K562 (cell line): ENCODE results near the gene SULT6B1. TPM values are rescaled to one million over a fixed set of nuclear protein-coding genes. Genes with fewer than 3 reads are reported as not detected.

ENCODE experiments used
- ERF ChIP-seq: fragments of 450-650 bp; formaldehyde crosslinking; IDR thresholded peaks from 2 replicates; pipeline ENCODE4 v1.4.0; 2020; ENCODE audit warnings: mild to moderate bottlenecking, mixed read lengths
- HDAC6 ChIP-seq: IDR thresholded peaks from 2 replicates; pipeline ENCODE4 v1.6.1; 2012; ENCODE audit warnings: low read depth, mild to moderate bottlenecking, control low read depth, inconsistent platforms, low read length, moderate library complexity
- IFI16 ChIP-seq: fragments of 250-450 bp; sonication (Bioruptor Pico); IDR thresholded peaks from 2 replicates; pipeline ENCODE4 v2.1.2; 2022; ENCODE audit warnings: mild to moderate bottlenecking, inconsistent platforms
- IRF2 ChIP-seq: sonication (generic); formaldehyde crosslinking; IDR thresholded peaks from 2 replicates; pipeline ENCODE4 v1.8.1; 2022; ENCODE audit warnings: mild to moderate bottlenecking, missing genetic modification reagents
- MCM2 ChIP-seq: fragments of 450-650 bp; IDR thresholded peaks from 2 replicates; pipeline ENCODE4 v1.6.1; 2017; ENCODE audit warnings: low read depth, mild to moderate bottlenecking
- RBM15 ChIP-seq: fragments of 200-400 bp; formaldehyde crosslinking; IDR thresholded peaks from 2 replicates; pipeline ENCODE4 v1.6.1; 2018; ENCODE audit warnings: mild to moderate bottlenecking, low read length, moderate library complexity; ENCODE audit not compliant: insufficient read depth
- RUNX1 ChIP-seq: sonication (generic); IDR thresholded peaks from 2 replicates; pipeline ENCODE4 v1.6.1; 2016; ENCODE audit warnings: antibody characterized with exemption, low read depth
- SRSF9 ChIP-seq: fragments of 200-400 bp; formaldehyde crosslinking; IDR thresholded peaks from 2 replicates; pipeline ENCODE4 v1.6.1; 2017; ENCODE audit warnings: low read depth, low read length, borderline replicate concordance
- TAF1 ChIP-seq: IDR thresholded peaks from 2 replicates; pipeline ENCODE4 v1.6.1; 2011; ENCODE audit warnings: mild to moderate bottlenecking, low read length, moderate library complexity; ENCODE audit not compliant: insufficient read depth, control insufficient read depth, severe bottlenecking; ENCODE audit errors: extremely low read depth
- TEAD2 ChIP-seq: fragments of 450-650 bp; IDR thresholded peaks from 2 replicates; pipeline ENCODE4 v1.6.1; 2016; ENCODE audit warnings: missing genetic modification characterization, control low read depth, missing compliant biosample characterization
- ZFP91 ChIP-seq: sonication (generic); formaldehyde crosslinking; IDR thresholded peaks from 2 replicates; pipeline ENCODE4 v1.8.0; 2022; ENCODE audit warnings: mild to moderate bottlenecking, missing genetic modification reagents
- ZNF584 ChIP-seq: fragments of 200-800 bp; sonication (Bioruptor generic); IDR thresholded peaks from 2 replicates; pipeline ENCODE4 v1.6.1; 2016; ENCODE audit warnings: low read depth, mild to moderate bottlenecking, missing genetic modification characterization, missing compliant biosample characterization
- polyA plus RNA-seq, 8 experiments: library from polyadenylated mRNA; depleted of rRNA in 4 of 8; stranded (reverse) in 5 of 8; unstranded in 3 of 8; fragments of >200 nt; fragmentation: Nextera tagmentation in 2 of 8; fragmentation: Illumina TruSeq in 1 of 8; extraction: Ambion mirVana in 2 of 8; extraction: Trizol in 1 of 8; gene quantifications; 2 replicates each; pipeline versions ENCODE4 v1.2.1 to v1.2.3, GENCODE V29; 2011 to 2014; ENCODE audit warnings: inconsistent platforms in 1 of 8, missing spikeins in 1 of 8
- total RNA-seq, 7 experiments: library from RNA; depleted of rRNA in 6 of 7; stranded (reverse); fragments of >200 nt in 6 of 7; fragmentation: Illumina TruSeq in 2 of 7; extraction: Trizol in 2 of 7; gene quantifications; 2 replicates each; pipeline versions ENCODE4 v1.2.1 to v1.2.3, GENCODE V29; 2011 to 2021; ENCODE audit warnings: low replicate concordance in 1 of 7
- TF ChIP-seq, protein P1 (sequence below): fragments of 200-800 bp; sonication (Bioruptor generic); IDR thresholded peaks from 2 replicates; pipeline ENCODE4 v1.6.1; 2016; ENCODE audit warnings: missing genetic modification characterization, missing compliant biosample characterization
- TF ChIP-seq, protein P2 (sequence below): sonication (generic); formaldehyde crosslinking; IDR thresholded peaks from 2 replicates; pipeline ENCODE4 v1.8.1; 2022; ENCODE audit warnings: missing genetic modification reagents
- TF ChIP-seq, protein P3 (sequence below): fragments of 450-650 bp; formaldehyde crosslinking; IDR thresholded peaks from 2 replicates; pipeline ENCODE4 v1.4.0; 2020; ENCODE audit warnings: mild to moderate bottlenecking, moderate library complexity

SULT6B1 gene
- total and polyA plus RNA-seq, 9 of the 15 experiments (the other 6 are each of a cell fraction or from before 2014, with no cell fraction given) = not detected

DNA sequence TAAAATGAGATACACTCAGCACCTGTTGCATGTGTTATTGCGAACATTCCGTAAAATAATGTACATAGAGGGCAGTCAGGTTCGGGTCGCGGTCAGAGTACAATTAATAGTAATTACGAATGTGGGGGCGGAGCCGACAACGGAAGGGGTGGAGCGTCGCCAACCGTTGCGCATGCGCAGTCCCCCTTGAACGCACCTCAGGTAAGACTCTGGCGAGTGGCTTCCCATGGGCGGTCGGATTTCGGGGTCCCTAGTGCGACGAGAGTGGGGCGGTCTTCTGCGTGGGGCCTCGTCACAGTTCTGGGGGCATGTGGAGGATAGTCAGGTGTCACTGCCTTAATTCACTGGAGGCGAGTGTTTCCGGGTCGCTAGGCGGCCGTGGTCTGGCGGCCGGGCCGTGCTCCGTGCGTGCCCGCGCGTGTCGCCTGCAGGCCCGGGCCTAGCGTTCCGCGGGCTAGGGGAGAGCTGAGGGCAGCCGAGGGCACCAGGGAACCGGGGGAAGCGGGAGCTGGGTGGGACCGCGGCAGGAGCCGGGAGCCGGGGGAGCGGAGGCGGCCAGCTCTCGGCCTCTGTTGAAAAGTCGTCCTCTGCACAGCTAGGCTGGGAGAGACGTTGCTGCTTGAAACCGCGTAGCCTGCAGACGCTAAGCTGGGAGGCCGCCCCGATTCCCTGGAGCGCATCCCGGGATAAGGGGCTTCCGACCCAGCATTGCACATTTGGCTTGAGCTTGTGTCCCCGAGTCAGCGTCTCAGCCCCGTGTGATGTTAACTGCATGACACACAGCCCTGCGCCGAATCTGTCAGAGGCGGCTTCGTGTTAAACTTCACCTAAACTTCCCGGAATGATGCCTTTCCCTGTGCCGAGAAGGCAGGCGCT is 8.1 kb upstream of the SULT6B1 start, which contains the start of gene CEBPZOS (continued):
- TF ChIP-seq ZFP91 (CRISPR knock-in tag) (0 out of 2 replicates have a peak, but pooled peaks have one; percentile 34), RUNX1 (no peak), ZNF584 (CRISPR knock-in tag) (no peak), MCM2 (no peak), TEAD2 (tag) (no peak), TAF1 (peak; percentile 75), IRF2 (no peak), RBM15 (no peak), IFI16 (CRISPR knock-in tag) (no peak), HDAC6 (no peak), ERF (CRISPR knock-in tag) (peak; percentile 72; the same call in 1 of the 2 replicates), SRSF9 (no peak)
- TF ChIP-seq, protein P1, sequence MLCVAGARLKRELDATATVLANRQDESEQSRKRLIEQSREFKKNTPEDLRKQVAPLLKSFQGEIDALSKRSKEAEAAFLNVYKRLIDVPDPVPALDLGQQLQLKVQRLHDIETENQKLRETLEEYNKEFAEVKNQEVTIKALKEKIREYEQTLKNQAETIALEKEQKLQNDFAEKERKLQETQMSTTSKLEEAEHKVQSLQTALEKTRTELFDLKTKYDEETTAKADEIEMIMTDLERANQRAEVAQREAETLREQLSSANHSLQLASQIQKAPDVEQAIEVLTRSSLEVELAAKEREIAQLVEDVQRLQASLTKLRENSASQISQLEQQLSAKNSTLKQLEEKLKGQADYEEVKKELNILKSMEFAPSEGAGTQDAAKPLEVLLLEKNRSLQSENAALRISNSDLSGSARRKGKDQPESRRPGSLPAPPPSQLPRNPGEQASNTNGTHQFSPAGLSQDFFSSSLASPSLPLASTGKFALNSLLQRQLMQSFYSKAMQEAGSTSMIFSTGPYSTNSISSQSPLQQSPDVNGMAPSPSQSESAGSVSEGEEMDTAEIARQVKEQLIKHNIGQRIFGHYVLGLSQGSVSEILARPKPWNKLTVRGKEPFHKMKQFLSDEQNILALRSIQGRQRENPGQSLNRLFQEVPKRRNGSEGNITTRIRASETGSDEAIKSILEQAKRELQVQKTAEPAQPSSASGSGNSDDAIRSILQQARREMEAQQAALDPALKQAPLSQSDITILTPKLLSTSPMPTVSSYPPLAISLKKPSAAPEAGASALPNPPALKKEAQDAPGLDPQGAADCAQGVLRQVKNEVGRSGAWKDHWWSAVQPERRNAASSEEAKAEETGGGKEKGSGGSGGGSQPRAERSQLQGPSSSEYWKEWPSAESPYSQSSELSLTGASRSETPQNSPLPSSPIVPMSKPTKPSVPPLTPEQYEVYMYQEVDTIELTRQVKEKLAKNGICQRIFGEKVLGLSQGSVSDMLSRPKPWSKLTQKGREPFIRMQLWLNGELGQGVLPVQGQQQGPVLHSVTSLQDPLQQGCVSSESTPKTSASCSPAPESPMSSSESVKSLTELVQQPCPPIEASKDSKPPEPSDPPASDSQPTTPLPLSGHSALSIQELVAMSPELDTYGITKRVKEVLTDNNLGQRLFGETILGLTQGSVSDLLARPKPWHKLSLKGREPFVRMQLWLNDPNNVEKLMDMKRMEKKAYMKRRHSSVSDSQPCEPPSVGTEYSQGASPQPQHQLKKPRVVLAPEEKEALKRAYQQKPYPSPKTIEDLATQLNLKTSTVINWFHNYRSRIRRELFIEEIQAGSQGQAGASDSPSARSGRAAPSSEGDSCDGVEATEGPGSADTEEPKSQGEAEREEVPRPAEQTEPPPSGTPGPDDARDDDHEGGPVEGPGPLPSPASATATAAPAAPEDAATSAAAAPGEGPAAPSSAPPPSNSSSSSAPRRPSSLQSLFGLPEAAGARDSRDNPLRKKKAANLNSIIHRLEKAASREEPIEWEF (CRISPR knock-in tag) = no peak
- TF ChIP-seq, protein P2, sequence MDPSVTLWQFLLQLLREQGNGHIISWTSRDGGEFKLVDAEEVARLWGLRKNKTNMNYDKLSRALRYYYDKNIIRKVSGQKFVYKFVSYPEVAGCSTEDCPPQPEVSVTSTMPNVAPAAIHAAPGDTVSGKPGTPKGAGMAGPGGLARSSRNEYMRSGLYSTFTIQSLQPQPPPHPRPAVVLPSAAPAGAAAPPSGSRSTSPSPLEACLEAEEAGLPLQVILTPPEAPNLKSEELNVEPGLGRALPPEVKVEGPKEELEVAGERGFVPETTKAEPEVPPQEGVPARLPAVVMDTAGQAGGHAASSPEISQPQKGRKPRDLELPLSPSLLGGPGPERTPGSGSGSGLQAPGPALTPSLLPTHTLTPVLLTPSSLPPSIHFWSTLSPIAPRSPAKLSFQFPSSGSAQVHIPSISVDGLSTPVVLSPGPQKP (CRISPR knock-in tag) = no peak
- TF ChIP-seq, protein P3, sequence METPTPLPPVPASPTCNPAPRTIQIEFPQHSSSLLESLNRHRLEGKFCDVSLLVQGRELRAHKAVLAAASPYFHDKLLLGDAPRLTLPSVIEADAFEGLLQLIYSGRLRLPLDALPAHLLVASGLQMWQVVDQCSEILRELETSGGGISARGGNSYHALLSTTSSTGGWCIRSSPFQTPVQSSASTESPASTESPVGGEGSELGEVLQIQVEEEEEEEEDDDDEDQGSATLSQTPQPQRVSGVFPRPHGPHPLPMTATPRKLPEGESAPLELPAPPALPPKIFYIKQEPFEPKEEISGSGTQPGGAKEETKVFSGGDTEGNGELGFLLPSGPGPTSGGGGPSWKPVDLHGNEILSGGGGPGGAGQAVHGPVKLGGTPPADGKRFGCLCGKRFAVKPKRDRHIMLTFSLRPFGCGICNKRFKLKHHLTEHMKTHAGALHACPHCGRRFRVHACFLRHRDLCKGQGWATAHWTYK (CRISPR knock-in tag) = peak; percentile 83; the same call in 1 of the 2 replicates
